GM21515 (cell line): Measurements from ENCODE around the gene MAGI2.

ENCODE experiments used
- ATAC-seq: cut with Tn5 transposase; IDR thresholded peaks from one replicate; pipeline ENCODE4 v1.9.1; 2021; ENCODE audit not compliant: unreplicated experiment

The MAGI2 gene

DNA sequence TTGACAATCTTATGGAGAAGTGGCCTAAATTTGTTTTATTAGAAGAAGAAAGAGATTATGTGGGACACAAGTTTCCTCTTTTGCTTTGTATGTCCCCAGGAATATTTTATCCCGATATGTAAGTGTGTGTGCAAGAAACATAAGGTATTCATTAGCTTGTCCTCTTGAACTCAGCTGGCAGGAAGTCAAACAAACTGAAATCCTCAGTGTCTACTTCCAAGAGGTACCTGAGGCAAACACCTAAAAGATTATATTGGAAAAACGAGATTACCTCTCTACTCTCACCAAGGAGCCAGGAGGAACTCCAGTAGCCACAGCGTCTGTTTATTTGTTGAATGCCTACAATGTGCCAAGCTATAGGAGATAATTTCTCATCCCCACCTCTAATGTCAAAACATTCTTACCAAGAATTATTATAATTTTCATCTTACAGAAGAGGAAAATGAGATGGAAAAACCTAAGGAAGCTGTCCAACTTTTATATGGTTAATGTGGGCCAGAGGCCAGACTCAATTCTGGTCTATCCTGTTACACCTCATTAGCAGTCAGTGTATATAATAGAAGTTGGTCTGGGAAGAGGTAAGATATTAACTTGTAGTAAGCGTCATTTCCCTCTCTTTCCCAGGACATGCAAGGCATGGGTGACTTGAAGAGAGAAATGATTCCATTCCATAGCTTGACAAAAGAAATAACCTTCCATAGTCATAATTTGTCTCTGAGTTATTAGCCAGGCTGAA, 692.7 kb downstream of the MAGI2 start:
- ATAC-seq, result no peak

DNA sequence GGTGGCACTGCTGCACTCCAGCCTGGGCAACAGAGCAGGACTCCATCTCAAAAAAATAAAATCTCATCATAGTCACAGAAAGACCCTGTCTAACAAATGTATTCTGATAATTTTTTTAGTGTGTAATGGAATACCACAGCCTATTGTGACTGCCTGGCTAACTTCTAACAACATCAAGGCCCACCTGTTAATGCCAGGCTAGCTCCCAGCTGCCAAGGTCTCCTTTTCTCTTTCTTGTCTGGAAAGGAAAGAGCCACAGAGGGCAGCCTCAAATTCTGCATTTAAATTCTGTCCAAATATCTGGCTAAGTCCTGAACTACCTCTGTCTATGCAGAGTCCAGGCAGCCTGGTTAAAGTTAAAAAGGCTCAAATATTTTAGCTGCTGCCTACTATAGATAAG, 700.9 kb downstream of the MAGI2 start:
- no peak for ATAC-seq

- no peak for ATAC-seq
Measured at GRCh38 chr7:78751253-78751652, 702.2 kb downstream of the MAGI2 start.

GRCh38 chr7:78749052-78749746, 704.3 kb downstream of the MAGI2 start:
- ATAC-seq, result no peak

- no peak for ATAC-seq
Measured at GRCh38 chr7:78747592-78747991, 705.9 kb downstream of the MAGI2 start.

GRCh38 chr7:78746301-78746700, 707.2 kb downstream of the MAGI2 start:
- no peak for ATAC-seq

DNA sequence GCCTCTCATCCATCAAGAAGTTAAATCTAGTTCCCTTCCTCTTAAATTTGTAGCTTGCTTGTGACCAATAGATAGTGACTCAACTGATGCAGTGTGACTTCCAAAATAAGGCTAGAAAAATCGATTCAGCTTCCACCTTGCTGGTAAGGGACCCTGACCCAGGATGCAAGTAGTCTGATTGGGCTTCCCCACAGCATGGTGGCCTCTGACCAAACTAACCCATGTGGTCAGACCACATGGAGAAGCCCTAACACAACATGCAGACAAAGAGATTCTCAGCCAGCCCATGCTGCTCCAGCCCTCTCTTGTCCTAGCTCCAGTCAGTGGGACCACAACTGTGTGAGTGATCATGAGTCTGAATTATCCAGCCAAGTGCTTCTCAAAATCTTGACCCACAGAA, 710.8 kb downstream of the MAGI2 start:
- no peak for ATAC-seq

GRCh38 chr7:78736548-78736947, 716.9 kb downstream of the MAGI2 start:
- no peak for ATAC-seq

- no peak for ATAC-seq
Measured at GRCh38 chr7:78734626-78735025, 718.8 kb downstream of the MAGI2 start.

- no peak for ATAC-seq
Measured at GRCh38 chr7:78720066-78720465, 733.4 kb downstream of the MAGI2 start.

- ATAC-seq, result no peak
Measured at GRCh38 chr7:78718212-78718611, 735.3 kb downstream of the MAGI2 start.

GRCh38 chr7:78716876-78717275, 736.6 kb downstream of the MAGI2 start:
- no peak for ATAC-seq

- no peak for ATAC-seq
Measured at GRCh38 chr7:78714356-78714755, 739.1 kb downstream of the MAGI2 start.

DNA sequence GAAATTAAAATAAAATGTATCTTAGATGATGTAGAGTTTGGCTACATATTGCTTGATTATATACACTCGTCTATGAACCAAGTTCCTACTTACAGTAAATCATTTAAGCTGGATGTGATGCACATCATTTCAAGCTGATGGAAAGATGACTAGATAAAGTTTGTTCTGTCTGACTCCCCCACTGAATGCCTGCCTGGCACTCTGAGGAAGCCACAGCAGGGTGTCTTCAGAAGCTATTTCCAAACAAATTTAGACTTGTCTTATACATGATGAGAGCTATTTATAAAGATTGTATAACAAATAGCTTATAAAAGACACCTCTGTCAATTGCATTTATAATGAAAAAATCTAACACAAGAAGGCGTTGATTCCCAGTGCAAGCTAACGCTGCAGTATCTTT, 741.4 kb downstream of the MAGI2 start:
- ATAC-seq, result no peak

- no peak for ATAC-seq
Measured at GRCh38 chr7:78709658-78710057, 743.8 kb downstream of the MAGI2 start.

- ATAC-seq, result no peak
Measured at GRCh38 chr7:78704504-78704903, 749.0 kb downstream of the MAGI2 start.

DNA sequence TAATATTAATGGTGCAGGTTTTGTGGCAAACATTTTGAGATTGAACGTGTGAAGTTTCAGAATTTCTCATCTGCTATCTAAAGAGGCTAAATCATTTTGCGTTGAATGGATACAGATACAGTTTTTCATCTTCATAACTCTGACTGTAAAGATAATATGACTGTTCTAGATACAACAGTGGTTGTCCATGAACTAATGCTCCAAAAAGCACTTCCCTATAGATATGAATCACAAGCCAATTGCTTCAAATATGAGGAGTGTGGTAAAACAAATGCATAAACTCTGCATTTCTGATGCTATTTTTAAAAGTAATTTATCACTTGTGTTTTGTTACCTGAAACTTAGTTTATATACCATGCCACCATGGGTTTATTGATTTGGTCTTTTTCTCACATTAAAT, 750.1 kb downstream of the MAGI2 start:
- no peak for ATAC-seq

DNA sequence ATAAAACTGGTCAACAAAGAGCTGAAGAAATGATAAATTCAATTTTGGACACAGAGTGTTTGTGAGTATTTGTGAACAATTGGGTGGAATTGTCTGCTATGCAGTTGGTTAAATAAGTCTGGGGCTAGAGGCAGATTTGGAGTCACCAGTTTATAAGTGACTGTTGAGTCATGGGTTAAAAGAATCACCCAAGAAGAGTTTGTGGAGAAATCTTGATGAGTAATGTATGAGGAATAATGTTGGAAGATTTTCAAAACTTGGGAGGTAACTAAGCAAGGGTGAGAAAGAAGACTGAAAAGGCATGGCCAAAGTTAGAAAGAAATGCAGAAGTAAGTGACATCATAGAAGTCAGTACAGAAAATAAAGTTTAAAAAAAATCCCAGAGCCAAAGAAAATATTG, 750.7 kb downstream of the MAGI2 start:
- ATAC-seq, result no peak

- no peak for ATAC-seq
Measured at GRCh38 chr7:78695826-78696225, 757.6 kb downstream of the MAGI2 start.

DNA sequence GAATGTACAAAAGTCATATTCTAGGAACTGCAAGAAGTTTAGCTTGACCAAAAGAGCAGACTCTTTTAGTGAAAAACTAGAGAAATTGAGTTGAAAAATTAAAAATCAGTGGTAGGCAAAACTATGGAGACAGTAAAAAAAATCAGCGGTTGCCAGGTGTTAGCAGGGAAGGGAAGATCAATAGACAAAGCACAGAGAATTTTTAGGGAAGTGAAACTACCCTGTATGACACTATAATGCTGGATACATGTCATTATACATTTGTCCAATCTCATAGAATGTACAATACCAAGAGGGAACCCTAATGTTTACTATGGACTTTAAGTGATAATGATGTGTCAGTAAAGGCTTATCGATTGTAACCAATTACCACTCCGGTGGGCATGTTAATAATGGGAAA, 761.9 kb downstream of the MAGI2 start:
- no peak for ATAC-seq

DNA sequence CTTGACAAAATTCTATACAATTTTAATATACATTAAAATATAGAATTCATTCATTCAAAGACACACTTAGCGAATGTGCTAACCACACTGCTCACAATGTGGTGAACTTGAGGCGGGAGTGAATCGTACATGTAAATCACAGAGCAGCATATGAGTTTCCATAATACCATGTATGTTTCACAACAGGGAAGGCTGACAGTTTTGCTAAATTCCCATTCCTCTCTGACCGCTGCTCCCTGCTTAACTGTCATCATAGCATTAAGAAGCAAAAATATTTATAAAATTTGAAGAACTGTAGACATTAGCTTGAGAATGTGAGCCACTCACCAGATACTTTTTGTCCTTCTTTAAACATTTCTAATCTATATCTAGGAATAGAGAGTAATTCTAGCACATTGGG, 763.3 kb downstream of the MAGI2 start:
- ATAC-seq, result no peak

DNA sequence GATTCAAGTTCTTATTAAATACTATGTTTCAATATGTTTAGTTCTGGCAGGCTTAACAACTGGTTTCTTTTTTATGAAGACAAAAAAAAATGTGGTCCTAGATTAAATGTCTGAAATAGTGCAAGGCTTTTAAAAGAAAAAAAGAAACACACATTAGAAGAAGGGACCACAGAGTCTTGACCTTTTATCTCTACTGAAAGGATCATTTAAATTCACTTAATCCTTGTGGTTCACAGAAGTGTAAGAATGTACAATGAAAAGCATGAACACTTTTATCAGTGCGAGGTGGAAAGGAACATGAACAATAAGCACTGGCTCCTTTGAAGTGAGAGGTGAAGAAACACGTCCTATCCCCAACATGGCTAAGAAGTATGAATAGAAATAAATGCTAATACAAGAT, 765.1 kb downstream of the MAGI2 start:
- ATAC-seq, result no peak

DNA sequence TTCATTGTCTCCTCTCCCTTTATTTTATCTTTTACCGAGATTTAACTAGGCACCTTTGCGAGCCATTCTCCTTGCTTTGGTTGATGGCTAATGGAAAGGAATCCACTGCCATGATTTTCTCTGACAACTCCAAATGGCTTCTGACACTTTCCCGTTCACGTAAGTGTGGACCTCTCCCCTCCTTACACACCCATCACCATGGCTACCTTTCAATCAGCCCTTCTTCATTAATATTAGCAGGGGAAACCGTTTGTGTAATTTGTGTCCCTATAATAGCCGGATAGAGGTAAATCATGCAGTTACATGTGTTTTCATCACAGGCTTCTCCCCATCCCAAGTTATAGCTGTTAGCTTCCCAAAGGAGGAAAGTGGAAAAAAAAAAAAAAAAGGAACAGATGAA, 767.3 kb downstream of the MAGI2 start:
- ATAC-seq, result no peak
